NCI-H524 treated with DMSO at 0.1 percent for 48 hours (cell line): ENCODE data around the gene PTPRN2.
"Not testable (repeated sequence)": the region's sequence is repeated elsewhere in the genome, so short reads cannot be mapped to it uniquely, and the experiment has no call there.

Source experiments
- DNase-seq: peaks from one replicate; lab custom pipeline; 2025; lab: John Stamatoyannopoulos, UW

The PTPRN2 gene

DNA sequence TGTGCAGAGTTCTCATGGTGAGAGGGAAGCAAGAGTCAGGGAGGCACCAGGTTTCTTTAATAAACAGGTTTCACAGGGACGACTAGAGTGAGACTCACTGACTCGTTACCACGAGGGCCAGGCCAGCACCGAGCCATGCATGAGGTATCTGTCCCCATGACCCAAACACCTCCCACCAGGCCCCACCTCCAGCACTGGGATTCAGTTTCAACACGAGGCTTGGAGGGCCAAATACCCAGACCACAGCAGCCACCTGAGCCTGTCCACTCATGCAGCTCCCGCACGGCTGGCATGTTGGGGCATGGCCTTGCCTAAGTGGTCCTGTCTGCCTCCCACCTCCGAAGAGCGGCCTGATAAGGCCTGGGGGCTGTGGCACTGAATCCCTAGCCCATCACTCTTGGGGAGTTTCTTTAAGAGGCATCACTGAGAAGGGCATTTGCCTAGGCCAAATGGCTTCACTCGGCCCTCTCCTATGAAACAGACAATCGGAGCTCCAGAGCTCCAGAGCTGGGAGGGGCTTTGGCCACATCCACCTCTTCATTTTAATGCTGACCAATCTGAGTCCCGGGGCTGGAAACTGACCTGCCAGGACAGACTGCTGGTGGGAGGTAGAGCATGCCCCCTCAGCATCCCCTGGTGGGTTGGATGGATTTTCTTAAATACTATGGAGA lies 1093.0 kb downstream of the PTPRN2 start:
- no peak for DNase-seq

DNA sequence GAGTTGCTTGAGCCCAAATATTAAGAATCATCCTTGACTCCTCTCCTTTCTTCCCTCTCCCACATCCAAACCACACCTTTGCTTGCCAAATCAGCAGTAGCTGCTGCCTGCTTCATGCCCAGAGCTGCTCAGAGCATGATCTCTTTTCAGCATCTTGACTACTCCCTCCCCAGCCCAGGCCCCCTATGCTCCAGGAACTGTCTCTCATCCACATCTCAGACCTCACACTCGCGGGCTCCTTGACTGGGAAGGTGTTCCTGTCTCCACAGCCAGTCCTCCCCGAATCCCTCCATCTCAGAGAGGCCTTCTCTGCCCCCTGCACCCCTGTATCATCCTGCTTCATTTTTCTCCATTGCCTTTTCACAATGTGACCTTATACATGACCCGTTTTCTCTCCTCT lies 1093.8 kb downstream of the PTPRN2 start:
- DNase-seq: no peak

DNA sequence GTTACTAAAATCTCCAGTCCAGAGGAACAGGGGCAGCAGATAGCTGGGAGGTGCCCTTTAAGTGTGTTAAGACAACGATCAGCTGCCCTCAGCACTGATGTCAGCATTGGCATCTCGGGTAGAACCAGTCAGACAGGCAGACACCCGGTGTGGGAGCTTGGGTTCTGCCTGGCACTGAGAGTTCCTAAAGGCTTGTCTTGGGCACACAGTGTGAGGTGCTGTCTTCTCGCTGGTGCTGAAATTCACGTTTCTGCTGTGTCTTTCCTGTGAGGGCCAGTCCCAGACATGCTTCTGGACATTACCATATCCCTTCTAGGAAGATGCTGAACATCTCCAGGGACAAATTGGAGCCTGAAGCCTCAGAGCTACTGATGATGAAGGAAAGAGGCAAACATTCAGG lies 1094.6 kb downstream of the PTPRN2 start:
- no peak for DNase-seq

DNA sequence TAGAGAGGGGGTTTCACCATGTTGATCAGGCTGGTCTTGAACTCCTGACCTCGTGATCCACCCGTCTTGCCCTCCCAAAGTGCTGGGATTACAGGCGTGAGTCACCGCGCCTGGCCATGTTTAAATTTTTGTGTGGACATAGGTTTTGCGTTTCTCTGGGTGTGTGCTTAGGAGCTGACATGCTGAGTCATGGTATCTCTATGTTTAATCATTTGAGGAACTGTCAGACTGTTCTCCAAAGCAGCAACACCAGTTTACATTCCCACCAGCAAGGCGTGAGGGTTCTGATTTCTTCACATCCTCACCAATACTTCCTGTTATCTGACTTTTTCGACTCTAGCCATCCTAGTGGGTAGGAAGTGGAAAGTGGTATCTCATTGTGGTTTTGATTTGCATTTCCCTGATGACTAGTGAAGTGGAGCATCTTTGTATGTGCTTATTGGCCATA lies 1097.1 kb downstream of the PTPRN2 start:
- DNase-seq: no peak

DNA sequence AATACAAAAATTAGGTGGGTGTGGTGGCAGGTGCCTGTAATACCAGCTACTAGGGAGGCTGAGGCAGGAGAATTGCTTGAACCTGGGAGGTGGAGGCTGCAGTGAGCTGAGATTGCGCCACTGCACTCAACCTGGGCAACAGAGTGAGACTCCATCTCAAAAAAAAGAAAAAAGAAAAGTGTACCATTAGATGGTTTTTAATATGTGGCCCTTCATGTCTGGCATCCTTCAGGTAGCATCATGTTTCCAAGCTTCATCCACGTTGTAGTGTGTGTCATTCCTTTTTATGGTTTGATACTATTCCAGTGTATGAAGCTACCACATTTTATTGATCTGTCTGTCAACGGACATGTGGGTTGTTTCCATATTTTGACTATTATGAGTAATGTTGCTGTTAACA lies 1097.8 kb downstream of the PTPRN2 start:
- not testable (repeated sequence) for DNase-seq
